Limb (tissue), 2 donors: Measurements from ENCODE around the gene LAMC2.
A peak's percentile ranks its signal among the peaks of the same experiment; 100 is the strongest.
"Not testable (repeated sequence)": the region's sequence is repeated elsewhere in the genome, so short reads cannot be mapped to it uniquely, and the experiment has no call there.

Experiments used
- DNase-seq, 2 donors: peaks; one replicate each; pipeline ENCODE4 v3.0.0-alpha.2; 2016; ENCODE audit errors: extremely low spot score in 2 of 2

LAMC2 gene

GRCh38 chr1:183236158-183236725 lies 50.2 kb downstream of the LAMC2 start:
- DNase-seq, result no peak

DNA sequence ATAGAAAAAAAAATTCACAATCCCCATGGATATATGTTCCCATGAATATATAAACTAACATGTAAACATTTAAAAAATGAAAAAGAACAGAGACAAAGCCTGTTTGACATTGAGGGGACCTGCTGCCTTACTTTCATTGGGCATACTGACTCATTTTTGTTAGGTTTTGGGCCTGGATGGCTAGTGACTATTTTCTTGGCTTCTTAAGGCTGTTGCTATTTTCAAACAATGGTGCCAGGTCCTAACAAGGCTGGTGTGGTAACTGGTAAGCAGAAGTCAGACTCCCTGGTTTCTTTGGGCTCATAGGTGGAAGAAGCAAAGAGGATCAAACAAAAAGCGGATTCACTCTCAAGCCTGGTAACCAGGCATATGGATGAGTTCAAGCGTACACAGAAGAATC lies 51.0 kb downstream of the LAMC2 start:
- no peak for DNase-seq

DNA sequence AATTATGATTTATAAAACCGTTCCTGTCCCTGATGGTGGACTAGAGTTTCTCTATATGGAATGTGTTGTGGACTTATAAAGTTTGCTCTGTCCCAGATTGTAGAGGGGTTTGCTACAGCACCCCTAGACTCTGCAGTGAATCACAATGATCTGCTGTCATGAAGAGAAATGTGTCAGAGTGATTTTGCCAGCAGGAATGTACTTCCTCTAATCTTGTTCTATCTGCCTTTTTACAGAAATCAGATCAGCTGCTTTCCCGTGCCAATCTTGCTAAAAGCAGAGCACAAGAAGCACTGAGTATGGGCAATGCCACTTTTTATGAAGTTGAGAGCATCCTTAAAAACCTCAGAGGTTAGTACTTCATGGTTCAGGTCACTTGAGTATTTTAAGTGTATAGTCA lies 52.0 kb downstream of the LAMC2 start:
- no peak for DNase-seq

- DNase-seq, result no peak
Observed at GRCh38 chr1:183239220-183239742, 53.2 kb downstream of the LAMC2 start.

DNA sequence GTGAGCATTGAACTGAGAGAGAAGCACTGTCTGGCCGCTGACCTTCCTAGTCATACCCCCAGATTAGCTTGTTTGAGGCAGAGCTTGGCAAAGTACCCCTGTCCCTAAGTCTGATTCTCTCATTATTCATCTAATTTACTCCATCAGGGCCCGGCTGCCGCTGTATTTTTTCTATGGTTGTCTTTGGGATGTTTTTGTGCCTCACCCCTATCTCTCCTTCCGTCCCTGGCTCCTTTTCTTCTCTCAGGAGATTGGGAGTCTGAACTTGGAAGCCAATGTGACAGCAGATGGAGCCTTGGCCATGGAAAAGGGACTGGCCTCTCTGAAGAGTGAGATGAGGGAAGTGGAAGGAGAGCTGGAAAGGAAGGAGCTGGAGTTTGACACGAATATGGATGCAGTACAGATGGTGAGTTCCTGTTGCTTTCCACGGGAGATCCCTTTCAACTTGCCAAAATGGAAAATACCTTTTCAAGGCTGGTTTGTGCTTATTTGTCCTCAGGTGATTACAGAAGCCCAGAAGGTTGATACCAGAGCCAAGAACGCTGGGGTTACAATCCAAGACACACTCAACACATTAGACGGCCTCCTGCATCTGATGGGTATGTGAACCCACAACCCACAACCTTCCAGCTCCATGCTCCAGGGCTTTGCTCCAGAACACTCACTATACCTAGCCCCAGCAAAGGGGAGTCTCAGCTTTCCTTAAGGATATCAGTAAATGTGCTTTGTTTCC lies 53.9 kb downstream of the LAMC2 start:
- DNase-seq, result no peak

- no peak for DNase-seq
Observed at GRCh38 chr1:183240526-183240825, 54.4 kb downstream of the LAMC2 start.

DNA sequence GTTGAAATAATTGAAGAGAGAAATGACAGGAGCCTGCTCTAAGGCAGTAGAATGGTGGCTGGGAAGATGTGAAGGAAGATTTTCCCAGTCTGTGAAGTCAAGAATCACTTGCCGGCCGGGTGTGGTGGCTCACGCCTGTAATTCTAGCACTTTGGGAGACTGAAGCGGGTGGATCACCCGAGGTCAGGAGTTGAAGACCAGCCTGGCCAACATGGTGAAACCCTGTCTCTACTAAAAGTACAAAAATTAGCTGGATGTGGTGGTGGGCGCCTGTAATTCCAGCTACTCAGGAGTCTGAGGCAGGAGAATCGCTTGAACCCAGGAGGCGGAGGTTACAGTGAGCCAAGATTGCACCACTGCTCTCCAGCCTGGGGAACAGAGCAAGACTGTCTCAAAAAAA lies 54.8 kb downstream of the LAMC2 start:
- DNase-seq, result not testable (repeated sequence)

GRCh38 chr1:183241471-183241870 lies 55.4 kb downstream of the LAMC2 start:
- DNase-seq, result no peak

DNA sequence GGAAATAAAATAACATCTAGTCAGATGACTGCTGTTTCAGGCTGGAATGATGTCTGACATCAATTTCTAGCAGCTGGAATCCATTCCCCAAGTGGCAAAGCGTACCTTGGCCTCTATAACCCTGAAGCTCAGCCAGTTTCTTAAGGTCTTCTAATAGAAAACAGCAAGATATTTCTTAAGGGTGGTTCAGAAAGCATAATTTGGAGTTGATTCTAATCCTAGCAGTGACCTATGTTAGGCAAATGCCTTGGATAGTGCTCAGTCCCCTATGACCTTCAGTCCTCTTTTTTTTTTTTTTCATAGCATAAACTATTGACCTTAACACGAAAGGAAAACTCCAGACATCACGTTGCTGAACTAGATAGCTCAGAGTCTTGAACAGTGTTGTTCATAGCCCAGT lies 56.5 kb downstream of the LAMC2 start:
- no peak for DNase-seq

DNA sequence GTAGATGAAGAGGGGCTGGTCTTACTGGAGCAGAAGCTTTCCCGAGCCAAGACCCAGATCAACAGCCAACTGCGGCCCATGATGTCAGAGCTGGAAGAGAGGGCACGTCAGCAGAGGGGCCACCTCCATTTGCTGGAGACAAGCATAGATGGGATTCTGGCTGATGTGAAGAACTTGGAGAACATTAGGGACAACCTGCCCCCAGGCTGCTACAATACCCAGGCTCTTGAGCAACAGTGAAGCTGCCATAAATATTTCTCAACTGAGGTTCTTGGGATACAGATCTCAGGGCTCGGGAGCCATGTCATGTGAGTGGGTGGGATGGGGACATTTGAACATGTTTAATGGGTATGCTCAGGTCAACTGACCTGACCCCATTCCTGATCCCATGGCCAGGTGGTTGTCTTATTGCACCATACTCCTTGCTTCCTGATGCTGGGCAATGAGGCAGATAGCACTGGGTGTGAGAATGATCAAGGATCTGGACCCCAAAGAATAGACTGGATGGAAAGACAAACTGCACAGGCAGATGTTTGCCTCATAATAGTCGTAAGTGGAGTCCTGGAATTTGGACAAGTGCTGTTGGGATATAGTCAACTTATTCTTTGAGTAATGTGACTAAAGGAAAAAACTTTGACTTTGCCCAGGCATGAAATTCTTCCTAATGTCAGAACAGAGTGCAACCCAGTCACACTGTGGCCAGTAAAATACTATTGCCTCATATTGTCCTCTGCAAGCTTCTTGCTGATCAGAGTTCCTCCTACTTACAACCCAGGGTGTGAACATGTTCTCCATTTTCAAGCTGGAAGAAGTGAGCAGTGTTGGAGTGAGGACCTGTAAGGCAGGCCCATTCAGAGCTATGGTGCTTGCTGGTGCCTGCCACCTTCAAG lies 57.3 kb downstream of the LAMC2 start:
- no peak for DNase-seq

GRCh38 chr1:183244466-183244865 lies 58.4 kb downstream of the LAMC2 start:
- peak; percentile 42 to 59 for DNase-seq

GRCh38 chr1:183245357-183245756 lies 59.3 kb downstream of the LAMC2 start:
- no peak for DNase-seq

DNA sequence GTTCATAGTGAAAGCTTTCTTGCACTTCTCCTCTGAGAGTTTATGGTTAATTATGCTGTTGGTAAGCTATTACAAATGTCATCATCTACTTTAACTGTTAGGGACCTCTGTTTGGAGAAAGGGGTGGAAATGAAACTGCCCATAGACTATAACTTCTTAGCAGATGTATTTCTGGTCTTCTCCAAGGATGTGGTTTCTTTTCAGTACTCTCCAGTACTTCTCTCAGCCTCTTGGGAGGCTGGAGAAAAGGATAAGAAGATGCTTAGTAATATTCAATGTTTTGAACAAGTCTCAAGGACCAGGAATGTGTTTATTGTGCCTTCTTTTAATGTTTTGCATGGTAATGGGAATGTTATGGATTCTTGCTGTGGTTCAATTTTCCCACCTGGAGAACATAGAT lies 60.4 kb downstream of the LAMC2 start:
- DNase-seq, result no peak

GRCh38 chr1:183247066-183247465 lies 61.0 kb downstream of the LAMC2 start:
- no peak for DNase-seq

DNA sequence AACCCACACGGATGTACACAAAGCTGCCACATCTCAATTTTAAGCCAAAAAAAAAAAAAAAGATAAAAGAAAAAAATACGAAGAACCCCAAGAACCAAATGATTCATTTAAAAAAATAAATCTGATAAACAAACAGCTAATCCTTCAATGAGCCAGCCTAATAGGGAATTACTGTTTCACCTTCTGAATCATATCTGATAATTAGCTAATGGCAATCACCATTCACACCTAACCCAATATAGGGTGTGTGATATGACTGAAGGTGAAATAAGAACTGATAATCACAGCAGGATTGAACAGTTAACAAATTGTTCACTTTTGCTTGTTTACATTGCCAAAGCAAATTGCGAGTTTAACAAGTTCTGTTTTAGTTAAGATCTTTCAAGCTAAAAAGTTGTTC lies 61.4 kb downstream of the LAMC2 start:
- no peak for DNase-seq

DNA sequence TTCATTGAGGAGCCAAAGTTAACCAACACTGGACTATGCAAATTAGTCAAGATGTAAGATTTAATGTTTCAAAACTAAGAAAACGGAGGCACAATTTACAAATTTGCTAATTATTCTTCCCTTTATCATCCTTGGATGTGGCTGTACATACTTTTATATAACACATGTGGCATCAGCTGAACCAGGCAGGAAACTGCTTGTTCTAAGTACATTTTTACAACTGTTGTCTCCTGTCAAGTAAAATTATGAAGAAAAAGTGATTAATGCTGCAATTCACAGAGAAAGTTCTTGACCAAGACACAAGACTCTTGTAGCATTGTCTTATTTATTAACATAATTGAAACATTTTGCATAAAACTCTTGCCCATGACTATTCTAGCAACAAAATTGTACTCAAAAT lies 61.9 kb downstream of the LAMC2 start:
- no peak for DNase-seq

- no peak for DNase-seq
Observed at GRCh38 chr1:183248989-183249691, 63.1 kb downstream of the LAMC2 start.

DNA sequence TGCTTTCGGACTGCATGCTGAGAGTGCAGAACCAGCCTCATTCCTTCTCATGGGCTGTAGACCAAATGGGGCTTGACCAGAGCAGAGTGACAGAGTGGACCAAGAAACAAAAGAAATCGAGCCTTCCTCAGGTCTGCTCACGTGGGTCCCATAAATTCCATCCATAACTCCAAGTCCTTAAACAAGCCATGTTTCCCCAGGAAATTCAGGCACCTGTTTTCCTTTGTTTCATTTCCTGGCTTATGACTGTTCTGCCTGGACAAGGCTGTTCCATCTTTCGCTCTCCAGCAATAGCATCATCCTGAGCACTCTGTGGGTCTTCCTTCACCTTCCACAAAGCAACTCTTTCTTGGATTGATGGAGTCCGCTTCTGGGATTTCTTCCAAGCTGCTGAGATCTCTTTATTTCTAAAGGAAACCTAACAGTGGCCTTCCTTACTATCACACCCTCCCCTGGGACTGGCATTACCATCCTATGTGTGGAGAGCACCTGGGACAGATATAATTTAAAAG lies 63.9 kb downstream of the LAMC2 start:
- DNase-seq, result no peak

GRCh38 chr1:183251101-183251958 lies 65.3 kb downstream of the LAMC2 start:
- DNase-seq, result no peak

GRCh38 chr1:183251959-183252450 lies 65.9 kb downstream of the LAMC2 start:
- DNase-seq, result no peak
